Measurements from ENCODE around the gene MTFR1L. TPM values are rescaled to one million over a fixed set of nuclear protein-coding genes. Genes with fewer than 3 reads are reported as not detected.
"Not testable (repeated sequence)": the region's sequence is repeated elsewhere in the genome, so short reads cannot be mapped to it uniquely, and the experiment has no call there.

MTFR1L gene
- total RNA-seq, 5 donors from 2014 or later (not counting 1 experiment from before 2014, with no cell fraction given), result 39.6 to 48.1 (median 41.6) TPM

DNA sequence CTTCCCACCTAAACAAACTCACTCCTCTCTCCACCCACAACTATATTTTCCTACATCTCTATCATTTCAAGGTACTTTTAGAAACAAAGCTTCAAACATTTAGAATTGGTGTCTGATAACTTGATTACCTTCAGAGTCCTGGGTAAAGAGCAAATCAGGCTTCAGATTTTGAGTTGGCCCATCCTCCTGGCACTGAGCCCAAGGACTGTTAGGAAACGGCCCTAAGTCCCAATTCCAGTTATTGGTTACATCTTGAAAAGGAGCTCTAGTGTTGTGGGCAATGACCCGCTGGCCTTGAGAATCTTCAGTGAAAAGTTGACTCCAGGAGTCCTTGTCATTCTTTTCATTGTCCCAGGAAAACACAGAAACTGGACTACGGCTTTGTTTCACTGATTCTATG lies 15.1 kb downstream of the MTFR1L start:
- peaks cover 0 to 1% (median under 1%) of the 10 kb centered on the region in 3 donors for H3K9me3 Mint-ChIP-seq
- H3K27ac ChIP-seq (ENCODE audit: low read length), result no peak overlapping the region
- peaks cover 33% of the 10 kb centered on the region for H3K36me3 Mint-ChIP-seq
- 93% methylated on average over 2 of the region's 3 CpGs for WGBS (ENCODE audit: insufficient coverage)
- peaks cover 0 to 38% of the 10 kb centered on the region in 2 donors for H3K36me3 ChIP-seq (ENCODE audit: control insufficient read depth in 2 of 2, extremely low read depth in 1 of 2, insufficient read depth in 1 of 2, low read length in 1 of 2)
- CTCF ChIA-PET, result interaction anchor here (0.6 to 1.0 kb wide), 3 partner anchors 11 to 91 kb away, joined by 3 to 4 read pairs (median 3); partner anchors contain the start of gene MTFR1L (in 1 of the 2)
- POLR2A ChIA-PET, result interaction anchor here in 1 of 2 donors (0.6 kb wide), 1 partner anchor 262 kb away, joined by 3 read pairs; no protein-coding TSS in a partner anchor
- H3K9me3 ChIP-seq, result no peaks in the 10 kb centered on the region
- no peak overlapping the region for H3K4me3 Mint-ChIP-seq
- ATAC-seq (replicated peaks in 1 of 4), result no peak
- H3K4me1 ChIP-seq (ENCODE audit: control insufficient read depth in 1 of 2, extremely low read depth in 1 of 2, insufficient read depth in 2 of 2, low read length in 2 of 2), result peaks cover 5 to 14% of the 10 kb centered on the region in 2 experiments
- H3K27ac Mint-ChIP-seq, result no peak overlapping the region
- H3K27me3 Mint-ChIP-seq, result no peaks in the 10 kb centered on the region
- no peak for DNase-seq
- peaks cover 7 to 12% (median 8%) of the 10 kb centered on the region in 3 donors for H3K4me1 Mint-ChIP-seq
- no peaks in the 10 kb centered on the region for H3K27me3 ChIP-seq (replicated peaks in 1 of 2; ENCODE audit: control insufficient read depth in 2 of 2, extremely low read depth in 1 of 2, insufficient read depth in 2 of 2, low read length in 1 of 2)
- no peak overlapping the region for H3K4me3 ChIP-seq (ENCODE audit: control insufficient read depth in 1 of 2, extremely low read depth in 1 of 2, low read length in 1 of 2)

DNA sequence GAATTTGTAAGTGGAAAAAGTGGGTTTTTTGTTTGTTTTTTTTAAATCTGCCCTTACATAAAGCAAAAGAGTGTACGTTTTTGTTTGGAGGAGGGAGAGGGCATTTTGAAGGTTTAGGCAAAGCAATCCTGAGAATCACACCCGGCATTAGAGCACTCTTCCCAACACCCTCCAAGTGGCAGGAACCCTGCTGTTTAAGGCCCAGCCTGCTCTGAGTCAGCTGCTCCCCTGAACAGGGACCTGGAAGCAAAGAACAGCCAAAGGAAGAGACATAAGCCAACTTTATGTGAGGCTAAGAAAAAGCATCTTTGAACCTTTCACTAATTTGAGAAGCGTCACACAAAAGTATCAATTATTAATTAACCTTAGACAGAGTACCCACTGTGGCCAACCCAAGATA lies 16.9 kb downstream of the MTFR1L start:
- no peaks in the 10 kb centered on the region for H3K9me3 ChIP-seq
- H3K27ac ChIP-seq (ENCODE audit: low read length), result no peak overlapping the region
- 100% methylated on average over 1 of the region's 3 CpGs for WGBS (ENCODE audit: insufficient coverage)
- H3K36me3 ChIP-seq (ENCODE audit: control insufficient read depth in 2 of 2, extremely low read depth in 1 of 2, insufficient read depth in 1 of 2, low read length in 1 of 2), result peaks cover 0 to 21% of the 10 kb centered on the region in 2 donors
- H3K9me3 Mint-ChIP-seq, result peaks cover 2 to 8% (median 5%) of the 10 kb centered on the region in 3 donors
- CTCF ChIA-PET, result interaction anchor here in 1 of 2 donors (0.6 kb wide), 1 partner anchor 9 kb away, joined by 3 read pairs; no protein-coding TSS in a partner anchor
- POLR2A ChIA-PET, result no interaction called here
- no peaks in the 10 kb centered on the region for H3K27me3 Mint-ChIP-seq
- H3K4me3 Mint-ChIP-seq, result no peak overlapping the region
- H3K27ac Mint-ChIP-seq, result no peak overlapping the region
- H3K36me3 Mint-ChIP-seq, result peaks cover 18% of the 10 kb centered on the region
- no peak overlapping the region for H3K4me3 ChIP-seq (ENCODE audit: control insufficient read depth in 1 of 2, extremely low read depth in 1 of 2, low read length in 1 of 2)
- H3K27me3 ChIP-seq (replicated peaks in 1 of 2; ENCODE audit: control insufficient read depth in 2 of 2, extremely low read depth in 1 of 2, insufficient read depth in 2 of 2, low read length in 1 of 2), result no peaks in the 10 kb centered on the region
- H3K4me1 Mint-ChIP-seq, result peaks cover 3 to 6% (median 6%) of the 10 kb centered on the region in 3 donors
- H3K4me1 ChIP-seq (ENCODE audit: control insufficient read depth in 1 of 2, extremely low read depth in 1 of 2, insufficient read depth in 2 of 2, low read length in 2 of 2), result peaks cover 5 to 10% of the 10 kb centered on the region in 2 experiments
- no peak for ATAC-seq (replicated peaks in 1 of 4)
- DNase-seq, result no peak

DNA sequence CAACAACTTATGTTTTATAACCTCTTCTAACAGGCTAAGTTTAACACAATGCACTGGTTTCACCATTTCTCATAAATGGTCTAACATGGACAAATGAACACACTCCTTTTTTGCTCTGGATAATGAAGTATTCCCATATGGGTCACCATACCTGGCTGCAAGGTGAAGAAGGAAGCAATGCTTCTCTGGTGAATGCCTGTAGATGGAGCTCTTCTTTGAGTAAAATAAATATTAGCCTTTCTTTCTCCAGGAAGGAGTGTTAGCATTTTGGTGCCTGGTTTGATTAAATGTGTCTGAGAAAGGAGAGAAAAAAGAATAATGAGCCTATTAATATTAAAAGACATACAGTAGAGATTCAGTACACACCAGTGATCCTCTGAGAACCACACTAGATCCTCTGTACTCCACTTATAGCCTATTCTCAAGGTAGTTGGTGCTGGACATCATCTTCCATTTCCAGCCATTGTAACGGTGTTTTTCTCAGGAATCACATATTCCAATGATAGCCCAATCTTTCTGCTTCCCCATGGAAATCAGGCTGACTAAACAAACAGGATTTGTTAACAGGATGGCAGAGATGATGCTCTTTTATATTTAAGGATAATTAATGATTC lies 17.6 kb downstream of the MTFR1L start:
- ATAC-seq (replicated peaks in 1 of 4) (no peak), DNase-seq (no peak)
- Histone ChIP-seq H3K27ac (ENCODE audit: low read length) (no peak overlapping the region), H3K27me3 (replicated peaks in 1 of 2; ENCODE audit: control insufficient read depth in 2 of 2, extremely low read depth in 1 of 2, insufficient read depth in 2 of 2, low read length in 1 of 2) (no peaks in the 10 kb centered on the region), H3K36me3 (ENCODE audit: control insufficient read depth in 2 of 2, extremely low read depth in 1 of 2, insufficient read depth in 1 of 2, low read length in 1 of 2) (peaks cover 0 to 18% of the 10 kb centered on the region in 2 donors), H3K4me1 (ENCODE audit: control insufficient read depth in 1 of 2, extremely low read depth in 1 of 2, insufficient read depth in 2 of 2, low read length in 2 of 2) (peaks cover 3 to 4% of the 10 kb centered on the region in 2 experiments), H3K9me3 (no peaks in the 10 kb centered on the region), H3K4me3 (ENCODE audit: control insufficient read depth in 1 of 2, extremely low read depth in 1 of 2, low read length in 1 of 2) (no peak overlapping the region)
- CTCF ChIA-PET, result interaction anchor here in 1 of 2 donors (0.6 kb wide), 1 partner anchor 8 kb away, joined by 3 read pairs; no protein-coding TSS in a partner anchor
- no peak overlapping the region for H3K4me3 Mint-ChIP-seq
- no peak overlapping the region for H3K27ac Mint-ChIP-seq
- WGBS (ENCODE audit: insufficient coverage), result no CpG with 5 or more reads among the region's 1 CpG
- no peaks in the 10 kb centered on the region for H3K27me3 Mint-ChIP-seq
- POLR2A ChIA-PET, result no interaction called here
- peaks cover 13% of the 10 kb centered on the region for H3K36me3 Mint-ChIP-seq
- peaks cover 0 to under 1% (median under 1%) of the 10 kb centered on the region in 3 donors for H3K4me1 Mint-ChIP-seq
- H3K9me3 Mint-ChIP-seq, result peaks cover 2 to 8% (median 5%) of the 10 kb centered on the region in 3 donors

DNA sequence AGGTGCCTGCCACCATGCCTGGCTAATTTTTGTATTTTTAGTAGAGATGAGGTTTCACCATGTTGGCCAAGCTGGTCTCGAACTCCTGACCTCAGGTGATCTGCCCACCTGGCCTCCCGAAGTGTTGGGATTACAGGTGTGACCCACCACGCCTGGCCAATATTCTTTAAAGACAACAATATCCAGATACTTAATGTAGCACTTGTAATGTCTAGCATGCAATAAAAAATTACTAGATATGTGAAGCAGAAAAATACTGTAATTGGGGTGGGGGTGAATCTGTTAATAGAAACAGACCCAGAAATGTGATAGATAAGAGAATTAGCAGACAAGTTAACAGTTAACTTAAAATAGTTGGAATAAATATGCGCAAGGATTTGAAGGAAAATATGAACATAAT lies 20.1 kb downstream of the MTFR1L start:
- WGBS (ENCODE audit: insufficient coverage), result 80% methylated on average over 1 of the region's 4 CpGs
- H3K36me3 ChIP-seq (ENCODE audit: control insufficient read depth in 2 of 2, extremely low read depth in 1 of 2, insufficient read depth in 1 of 2, low read length in 1 of 2); H3K27me3 Mint-ChIP-seq; CTCF ChIA-PET; H3K4me3 Mint-ChIP-seq; H3K27ac ChIP-seq (ENCODE audit: low read length); DNase-seq; H3K4me3 ChIP-seq (ENCODE audit: control insufficient read depth in 1 of 2, extremely low read depth in 1 of 2, low read length in 1 of 2); H3K27me3 ChIP-seq (replicated peaks in 1 of 2; ENCODE audit: control insufficient read depth in 2 of 2, extremely low read depth in 1 of 2, insufficient read depth in 2 of 2, low read length in 1 of 2); H3K9me3 ChIP-seq; H3K9me3 Mint-ChIP-seq; H3K4me1 Mint-ChIP-seq; H3K36me3 Mint-ChIP-seq; H3K27ac Mint-ChIP-seq; H3K4me1 ChIP-seq (ENCODE audit: control insufficient read depth in 1 of 2, extremely low read depth in 1 of 2, insufficient read depth in 2 of 2, low read length in 2 of 2); ATAC-seq (replicated peaks in 1 of 4): not testable (repeated sequence)
- POLR2A ChIA-PET, result interaction anchor here in 1 of 2 donors (0.9 kb wide), 1 partner anchor 65 kb away, joined by 3 read pairs; no protein-coding TSS in a partner anchor

DNA sequence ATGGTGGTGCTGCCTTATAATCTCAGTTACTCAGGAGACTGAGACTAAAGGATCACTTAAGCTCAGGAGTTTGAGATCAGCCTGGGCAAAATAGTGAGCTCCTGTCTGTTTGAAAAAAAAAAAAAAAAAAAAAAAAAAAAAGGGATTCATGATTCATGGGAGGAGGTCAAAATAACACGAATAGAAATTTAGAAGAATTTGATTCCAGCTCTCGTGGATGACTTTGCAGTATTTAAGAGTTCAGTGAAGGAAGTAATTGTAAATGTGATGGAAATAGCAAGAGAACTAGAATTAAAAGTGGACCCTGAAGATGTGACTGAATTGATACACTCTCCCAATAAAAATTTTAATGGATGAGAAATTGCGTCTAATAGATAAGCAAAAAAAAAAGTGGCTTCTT lies 23.7 kb downstream of the MTFR1L start:
- Mint-ChIP-seq H3K27me3 (no peaks in the 10 kb centered on the region), H3K4me3 (no peak overlapping the region), H3K36me3 (peaks cover 2% of the 10 kb centered on the region), H3K4me1 (no peaks in the 10 kb centered on the region), H3K27ac (no peak overlapping the region), H3K9me3 (peaks cover 2 to 8% (median 5%) of the 10 kb centered on the region in 3 donors)
- POLR2A ChIA-PET, result no interaction called here
- no CpG with 5 or more reads among the region's 3 CpGs for WGBS (ENCODE audit: insufficient coverage)
- Histone ChIP-seq H3K27me3 (replicated peaks in 1 of 2; ENCODE audit: control insufficient read depth in 2 of 2, extremely low read depth in 1 of 2, insufficient read depth in 2 of 2, low read length in 1 of 2) (no peaks in the 10 kb centered on the region), H3K9me3 (no peaks in the 10 kb centered on the region), H3K36me3 (ENCODE audit: control insufficient read depth in 2 of 2, extremely low read depth in 1 of 2, insufficient read depth in 1 of 2, low read length in 1 of 2) (no peaks in the 10 kb centered on the region), H3K4me1 (ENCODE audit: control insufficient read depth in 1 of 2, extremely low read depth in 1 of 2, insufficient read depth in 2 of 2, low read length in 2 of 2) (no peaks in the 10 kb centered on the region), H3K4me3 (ENCODE audit: control insufficient read depth in 1 of 2, extremely low read depth in 1 of 2, low read length in 1 of 2) (no peak overlapping the region), H3K27ac (ENCODE audit: low read length) (no peak overlapping the region)
- CTCF ChIA-PET, result interaction anchor here in 1 of 2 donors (0.6 kb wide), 2 partner anchors 10 to 200 kb away, joined by 3 to 4 read pairs; no protein-coding TSS in a partner anchor
- no peak for ATAC-seq (replicated peaks in 1 of 4)
- DNase-seq, result no peak

DNA sequence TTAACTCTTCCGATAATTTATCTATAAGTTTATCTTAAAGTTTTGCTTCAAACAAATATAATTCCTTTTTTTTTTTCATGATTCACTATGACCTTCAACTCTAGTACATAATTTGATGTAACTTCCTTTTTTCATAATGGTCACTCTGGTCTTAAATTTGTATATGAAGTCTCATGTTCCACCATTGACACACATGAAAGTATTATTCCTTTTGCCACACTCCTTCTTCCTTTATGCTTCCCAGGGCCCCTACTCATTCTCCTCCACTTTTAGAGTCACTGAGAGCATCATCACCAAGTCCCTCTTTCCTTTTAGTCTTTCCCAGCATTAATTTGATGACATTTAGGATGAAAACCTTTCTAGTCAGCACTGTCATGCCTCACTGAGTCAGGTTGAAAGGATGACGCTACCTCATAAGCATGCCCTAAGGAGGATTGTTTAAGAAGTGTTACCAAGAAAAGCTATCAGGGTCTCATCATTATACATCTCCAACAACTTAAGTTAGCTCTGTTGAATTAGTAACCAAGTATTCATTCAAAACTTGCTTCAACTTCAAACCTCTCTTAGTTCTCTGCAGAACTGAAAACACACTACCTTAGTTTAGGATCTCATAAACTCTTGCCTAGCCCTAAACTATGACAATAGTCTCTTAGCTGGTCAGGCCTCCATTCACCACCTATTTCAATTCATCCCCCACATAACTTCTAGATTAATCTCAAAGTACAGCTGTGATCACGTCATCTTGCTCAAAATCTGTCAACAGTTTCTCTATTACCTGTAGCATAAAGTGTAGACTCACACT lies 25.0 kb downstream of the MTFR1L start:
- Mint-ChIP-seq H3K36me3 (peaks cover 2% of the 10 kb centered on the region), H3K9me3 (peaks cover 2 to 8% (median 5%) of the 10 kb centered on the region in 3 donors), H3K27me3 (no peaks in the 10 kb centered on the region), H3K4me1 (no peaks in the 10 kb centered on the region), H3K4me3 (no peak overlapping the region), H3K27ac (no peak overlapping the region)
- no peak for DNase-seq
- ATAC-seq (replicated peaks in 1 of 4), result no peak
- Histone ChIP-seq H3K27ac (ENCODE audit: low read length) (no peak overlapping the region), H3K4me3 (ENCODE audit: control insufficient read depth in 1 of 2, extremely low read depth in 1 of 2, low read length in 1 of 2) (no peak overlapping the region), H3K27me3 (replicated peaks in 1 of 2; ENCODE audit: control insufficient read depth in 2 of 2, extremely low read depth in 1 of 2, insufficient read depth in 2 of 2, low read length in 1 of 2) (no peaks in the 10 kb centered on the region), H3K36me3 (ENCODE audit: control insufficient read depth in 2 of 2, extremely low read depth in 1 of 2, insufficient read depth in 1 of 2, low read length in 1 of 2) (no peaks in the 10 kb centered on the region), H3K9me3 (no peaks in the 10 kb centered on the region), H3K4me1 (ENCODE audit: control insufficient read depth in 1 of 2, extremely low read depth in 1 of 2, insufficient read depth in 2 of 2, low read length in 2 of 2) (no peaks in the 10 kb centered on the region)
- POLR2A ChIA-PET, result interaction anchor here in 1 of 2 donors (0.5 kb wide), 1 partner anchor 154 kb away, joined by 10 read pairs; no protein-coding TSS in a partner anchor
- WGBS (ENCODE audit: insufficient coverage), result 100% methylated on average over 1 of the region's 3 CpGs
- CTCF ChIA-PET, result interaction anchor here in 1 of 2 donors (0.7 to 1.1 kb wide), 2 partner anchors 8 to 152 kb away, joined by 3 read pairs; no protein-coding TSS in a partner anchor

Data from T-cell (primary cell).